Loucy (cell line): Measurements from ENCODE around the gene ARHGAP10.

Source experiments
- H2AFZ ChIP-seq: fragments of 200-600 bp; sonication (generic); 2 replicates; pipeline ENCODE4 v1.6.0; 2016; ENCODE audit warnings: antibody characterized with exemption, mild to moderate bottlenecking, low read length, moderate library complexity
- H3F3A ChIP-seq: fragments of 200-600 bp; 2 replicates; pipeline ENCODE4 v1.6.0; 2016; ENCODE audit warnings: antibody characterized with exemption, low read depth, mild to moderate bottlenecking
- H3K27me3 ChIP-seq: fragments of 200-600 bp; sonication (generic); 2 replicates; pipeline ENCODE4 v1.6.1; 2014; ENCODE audit warnings: low read length, mild to moderate bottlenecking; ENCODE audit not compliant: insufficient read depth, poor library complexity, severe bottlenecking
- H3K36me3 ChIP-seq: fragments of 200-600 bp; sonication (generic); 2 replicates; pipeline ENCODE4 v1.6.1; 2016; ENCODE audit warnings: low read length; ENCODE audit not compliant: insufficient read depth
- H3K4me1 ChIP-seq: fragments of 200-600 bp; sonication (generic); 2 replicates; pipeline ENCODE4 v1.5.1; 2014; ENCODE audit warnings: low read length, mild to moderate bottlenecking; ENCODE audit not compliant: insufficient read depth, poor library complexity, severe bottlenecking
- H3K4me2 ChIP-seq: fragments of 200-600 bp; sonication (generic); 2 replicates; pipeline ENCODE4 v1.6.0; 2014; ENCODE audit warnings: antibody characterized with exemption, low read length, low read depth, mild to moderate bottlenecking; ENCODE audit not compliant: poor library complexity, severe bottlenecking
- H3K4me3 ChIP-seq: fragments of 200-600 bp; sonication (generic); 2 replicates; pipeline ENCODE4 v1.5.1; 2014; ENCODE audit warnings: low read length, mild to moderate bottlenecking, mixed read lengths; ENCODE audit not compliant: poor library complexity, severe bottlenecking
- H3K79me2 ChIP-seq: fragments of 200-600 bp; sonication (generic); 2 replicates; pipeline ENCODE4 v1.6.1; 2014; ENCODE audit warnings: low read length; ENCODE audit not compliant: insufficient read depth
- H3K9ac ChIP-seq: fragments of 200-600 bp; sonication (generic); 2 replicates; pipeline ENCODE4 v1.6.0; 2014; ENCODE audit warnings: mild to moderate bottlenecking, low read depth, low read length, moderate library complexity; ENCODE audit not compliant: poor library complexity, severe bottlenecking
- H3K9me2 ChIP-seq: fragments of 200-600 bp; sonication (generic); replicated peaks from 2 replicates; pipeline ENCODE4 v1.6.1; 2016; ENCODE audit warnings: low read depth, low read length, mixed read lengths
- H3K9me3 ChIP-seq: fragments of 200-600 bp; sonication (generic); 2 replicates; pipeline ENCODE4 v1.6.1; 2014; ENCODE audit warnings: mild to moderate bottlenecking, antibody characterized with exemption, low read length, low read depth; ENCODE audit not compliant: insufficient read depth
- H4K20me1 ChIP-seq: fragments of 200-600 bp; sonication (generic); 2 replicates; pipeline ENCODE4 v1.6.0; 2014; ENCODE audit warnings: antibody characterized with exemption, low read length, mild to moderate bottlenecking; ENCODE audit not compliant: insufficient read depth, poor library complexity, severe bottlenecking
- CTCF ChIP-seq: fragments of 200-600 bp; sonication (generic); conservative IDR thresholded peaks from 2 replicates; pipeline ENCODE4 v1.5.1; 2014; ENCODE audit warnings: mild to moderate bottlenecking, antibody characterized with exemption, low read length
- EZH2phosphoT487 ChIP-seq: fragments of 200-600 bp; IDR thresholded peaks from 2 replicates; pipeline ENCODE4 v1.6.1; 2018; ENCODE audit warnings: antibody characterized with exemption, mild to moderate bottlenecking, moderate library complexity, borderline replicate concordance

Gene ARHGAP10

GRCh38 chr4:147739239-147739823, 7.4 kb downstream of the ARHGAP10 start:
- H4K20me1 ChIP-seq: peaks cover 20% of the 10 kb centered on the region
- H3K79me2 ChIP-seq: peaks cover 89% of the 10 kb centered on the region
- TF ChIP-seq CTCF (no peak), EZH2phosphoT487 (no peak)

GRCh38 chr4:147740176-147740575, 8.3 kb downstream of the ARHGAP10 start:
- no peak overlapping the region for H2AFZ ChIP-seq
- no peak for TF ChIP-seq EZH2phosphoT487
- no peaks in the 10 kb centered on the region for H3F3A ChIP-seq
- no peaks in the 10 kb centered on the region for H3K36me3 ChIP-seq
- no peaks in the 10 kb centered on the region for H3K9me2 ChIP-seq
- H3K9ac ChIP-seq: no peak overlapping the region
- H4K20me1 ChIP-seq: peaks cover 15% of the 10 kb centered on the region
- no peaks in the 10 kb centered on the region for H3K9me3 ChIP-seq
- no peaks in the 10 kb centered on the region for H3K27me3 ChIP-seq
- H3K4me1 ChIP-seq: peaks cover 51% of the 10 kb centered on the region
- H3K79me2 ChIP-seq: peaks cover 89% of the 10 kb centered on the region
- no peak overlapping the region for H3K4me3 ChIP-seq
- peak overlapping the region; percentile 22 for H3K4me2 ChIP-seq

More at GRCh38 chr4:147739239-147739823, 7.4 kb downstream of the ARHGAP10 start:
- H2AFZ ChIP-seq: no peak overlapping the region
- H3K4me2 ChIP-seq: no peak overlapping the region
- H3K4me1 ChIP-seq: peaks cover 58% of the 10 kb centered on the region
- no peaks in the 10 kb centered on the region for H3K9me3 ChIP-seq
- H3K9me2 ChIP-seq: no peaks in the 10 kb centered on the region
- H3K9ac ChIP-seq: no peak overlapping the region
- no peaks in the 10 kb centered on the region for H3F3A ChIP-seq
- no peak overlapping the region for H3K4me3 ChIP-seq
- H3K27me3 ChIP-seq: no peaks in the 10 kb centered on the region
- H3K36me3 ChIP-seq: no peaks in the 10 kb centered on the region

- peaks cover 6% of the 10 kb centered on the region for H4K20me1 ChIP-seq
- peaks cover 40% of the 10 kb centered on the region for H3K4me1 ChIP-seq
- peak overlapping the region; percentile 23 for H3K4me3 ChIP-seq
- H3K4me2 ChIP-seq: peak overlapping the region; percentile 55
- no peaks in the 10 kb centered on the region for H3K9me2 ChIP-seq
- peak overlapping the region; percentile 14 for H3K9ac ChIP-seq
- H3F3A ChIP-seq: no peaks in the 10 kb centered on the region
- no peaks in the 10 kb centered on the region for H3K36me3 ChIP-seq
- H3K9me3 ChIP-seq: no peaks in the 10 kb centered on the region
- H2AFZ ChIP-seq: no peak overlapping the region
- peaks cover 79% of the 10 kb centered on the region for H3K79me2 ChIP-seq
- no peaks in the 10 kb centered on the region for H3K27me3 ChIP-seq
- no peak for TF ChIP-seq CTCF
- TF ChIP-seq EZH2phosphoT487: no peak
Measured at GRCh38 chr4:147741190-147741788, 9.4 kb downstream of the ARHGAP10 start.
